GM23338 (cell line): ENCODE data around the gene ITGA7. TPM values are rescaled to one million over a fixed set of nuclear protein-coding genes. Genes with fewer than 3 reads are reported as not detected.

Experiments
- ATAC-seq: fragments of 200-7000 bp; cut with Tn5 transposase; 3 replicates; pipeline ENCODE4 v1.9.1; 2020
- DNase-seq: peaks from one replicate; pipeline ENCODE4 v3.0.0-alpha.2; 2015; ENCODE audit warnings: low spot score
- H2AFZ ChIP-seq: fragments of 200-600 bp; sonication (generic); 2 replicates; pipeline ENCODE4 v1.8.0; 2016; ENCODE audit warnings: antibody characterized with exemption, mild to moderate bottlenecking, moderate library complexity
- H3F3A ChIP-seq: fragments of 200-600 bp; sonication (generic); replicated peaks from 2 replicates; pipeline ENCODE4 v1.8.0; 2017; ENCODE audit warnings: antibody characterized with exemption, mixed run types, low read depth
- H3K27ac ChIP-seq: fragments of 200-600 bp; sonication (generic); 2 replicates; pipeline ENCODE4 v1.6.1; 2016; ENCODE audit warnings: low read depth
- H3K27me3 ChIP-seq: fragments of 200-600 bp; sonication (generic); 2 replicates; pipeline ENCODE4 v1.8.0; 2016; ENCODE audit warnings: mild to moderate bottlenecking, mixed run types, moderate library complexity; ENCODE audit not compliant: insufficient read depth
- H3K36me3 ChIP-seq: fragments of 200-600 bp; sonication (generic); 2 replicates; pipeline ENCODE4 v1.8.0; 2016; ENCODE audit warnings: mild to moderate bottlenecking; ENCODE audit not compliant: insufficient read depth
- H3K4me1 ChIP-seq: fragments of 200-600 bp; sonication (generic); 2 replicates; pipeline ENCODE4 v1.8.0; 2016; ENCODE audit warnings: mild to moderate bottlenecking, moderate library complexity; ENCODE audit not compliant: insufficient read depth
- H3K4me2 ChIP-seq: fragments of 200-600 bp; sonication (generic); 2 replicates; pipeline ENCODE4 v1.7.1; 2017; ENCODE audit warnings: mixed run types
- H3K4me3 ChIP-seq: fragments of 200-600 bp; sonication (generic); 2 replicates; pipeline ENCODE4 v1.6.1; 2016; ENCODE audit warnings: mixed run types
- H3K79me2 ChIP-seq: fragments of 200-600 bp; sonication (generic); replicated peaks from 2 replicates; pipeline ENCODE4 v1.8.0; 2017; ENCODE audit warnings: mild to moderate bottlenecking; ENCODE audit not compliant: insufficient read depth
- H3K9me2 ChIP-seq: fragments of 200-600 bp; sonication (generic); 2 replicates; pipeline ENCODE4 v1.8.0; 2017; ENCODE audit not compliant: insufficient read depth
- H4K20me1 ChIP-seq: fragments of 200-600 bp; sonication (generic); replicated peaks from 2 replicates; pipeline ENCODE4 v1.8.0; 2017; ENCODE audit warnings: mild to moderate bottlenecking; ENCODE audit not compliant: insufficient read depth
- H3K27ac Mint-ChIP-seq: 2 replicates; pipeline ENCODE4 v1.8.0; 2020; ENCODE audit warnings: inconsistent platforms, mild to moderate bottlenecking, moderate library complexity, mixed read lengths
- H3K27me3 Mint-ChIP-seq: 3 replicates; pipeline ENCODE4 v1.8.0; 2022; ENCODE audit warnings: low read depth, mild to moderate bottlenecking, moderate library complexity, mixed read lengths, inconsistent platforms; ENCODE audit not compliant: insufficient read depth, poor library complexity
- H3K36me3 Mint-ChIP-seq: 3 replicates; pipeline ENCODE4 v1.8.0; 2021; ENCODE audit warnings: low read depth, mild to moderate bottlenecking, inconsistent platforms, moderate library complexity, mixed read lengths
- H3K4me1 Mint-ChIP-seq: 3 replicates; pipeline ENCODE4 v1.8.0; 2020; ENCODE audit warnings: mild to moderate bottlenecking, inconsistent platforms, mixed read lengths
- H3K4me3 Mint-ChIP-seq: 3 replicates; pipeline ENCODE4 v1.8.0; 2021; ENCODE audit warnings: moderate library complexity, mild to moderate bottlenecking, inconsistent platforms, mixed read lengths
- H3K9me3 Mint-ChIP-seq: 3 replicates; pipeline ENCODE4 v1.8.0; 2020; ENCODE audit warnings: moderate library complexity, mild to moderate bottlenecking, inconsistent platforms, mixed read lengths
- POLR2AphosphoS5 ChIP-seq: IDR thresholded peaks from 2 replicates; pipeline ENCODE4 v1.6.1; 2016; ENCODE audit warnings: antibody characterized with exemption, low read depth
- ZNF331 ChIP-seq: fragments of 250-450 bp; sonication (Bioruptor Pico); IDR thresholded peaks from 2 replicates; pipeline ENCODE4 v1.5.0; 2020; ENCODE audit warnings: low read depth, mild to moderate bottlenecking, moderate library complexity
- polyA plus RNA-seq: library from polyadenylated mRNA; unstranded; fragments of >200 nt; fragmentation: Nextera tagmentation; extraction: Ambion mirVana; gene quantifications from 2 replicates; pipeline ENCODE4 v1.2.1, GENCODE V29; 2016
- total RNA-seq: library from RNA; depleted of rRNA; stranded (reverse); fragments of >200 nt; shearing (Covaris generic); gene quantifications from 2 replicates; pipeline ENCODE4 v1.2.3, GENCODE V29; 2014
- TF ChIP-seq, protein P1 (sequence below): fragments of 250-450 bp; sonication (Bioruptor Pico); IDR thresholded peaks from 2 replicates; pipeline ENCODE4 v1.5.0; 2020; ENCODE audit warnings: mild to moderate bottlenecking, moderate library complexity
- TF ChIP-seq, protein P2 (sequence below): IDR thresholded peaks from one replicate; pipeline ENCODE4 v1.6.1; 2018; ENCODE audit warnings: antibody characterized with exemption; ENCODE audit not compliant: unreplicated experiment

Gene ITGA7
- total and polyA plus RNA-seq, 2 experiments from 2014 or later = 20.0 to 49.1 TPM

DNA sequence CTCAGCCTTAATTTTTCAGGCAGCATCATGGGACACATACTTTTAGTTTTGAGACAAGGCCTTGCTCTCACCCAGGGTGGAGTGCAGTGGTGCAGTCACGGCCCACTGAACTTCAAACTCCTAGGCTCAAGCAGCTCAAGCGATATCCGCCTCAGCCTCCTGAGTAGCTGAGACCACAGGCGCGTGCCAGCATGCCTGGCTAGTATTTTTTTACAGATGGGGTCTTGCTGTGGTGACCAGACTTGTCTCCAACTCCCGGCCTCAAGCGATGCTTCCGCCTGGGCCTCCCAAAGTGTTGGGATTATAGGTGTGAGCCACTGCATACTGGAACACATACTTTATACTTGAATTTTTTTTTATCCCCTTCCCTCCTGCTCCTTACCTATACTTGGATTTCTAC lies 15.2 kb upstream of the ITGA7 start (continued):
- TF ChIP-seq, protein P1, sequence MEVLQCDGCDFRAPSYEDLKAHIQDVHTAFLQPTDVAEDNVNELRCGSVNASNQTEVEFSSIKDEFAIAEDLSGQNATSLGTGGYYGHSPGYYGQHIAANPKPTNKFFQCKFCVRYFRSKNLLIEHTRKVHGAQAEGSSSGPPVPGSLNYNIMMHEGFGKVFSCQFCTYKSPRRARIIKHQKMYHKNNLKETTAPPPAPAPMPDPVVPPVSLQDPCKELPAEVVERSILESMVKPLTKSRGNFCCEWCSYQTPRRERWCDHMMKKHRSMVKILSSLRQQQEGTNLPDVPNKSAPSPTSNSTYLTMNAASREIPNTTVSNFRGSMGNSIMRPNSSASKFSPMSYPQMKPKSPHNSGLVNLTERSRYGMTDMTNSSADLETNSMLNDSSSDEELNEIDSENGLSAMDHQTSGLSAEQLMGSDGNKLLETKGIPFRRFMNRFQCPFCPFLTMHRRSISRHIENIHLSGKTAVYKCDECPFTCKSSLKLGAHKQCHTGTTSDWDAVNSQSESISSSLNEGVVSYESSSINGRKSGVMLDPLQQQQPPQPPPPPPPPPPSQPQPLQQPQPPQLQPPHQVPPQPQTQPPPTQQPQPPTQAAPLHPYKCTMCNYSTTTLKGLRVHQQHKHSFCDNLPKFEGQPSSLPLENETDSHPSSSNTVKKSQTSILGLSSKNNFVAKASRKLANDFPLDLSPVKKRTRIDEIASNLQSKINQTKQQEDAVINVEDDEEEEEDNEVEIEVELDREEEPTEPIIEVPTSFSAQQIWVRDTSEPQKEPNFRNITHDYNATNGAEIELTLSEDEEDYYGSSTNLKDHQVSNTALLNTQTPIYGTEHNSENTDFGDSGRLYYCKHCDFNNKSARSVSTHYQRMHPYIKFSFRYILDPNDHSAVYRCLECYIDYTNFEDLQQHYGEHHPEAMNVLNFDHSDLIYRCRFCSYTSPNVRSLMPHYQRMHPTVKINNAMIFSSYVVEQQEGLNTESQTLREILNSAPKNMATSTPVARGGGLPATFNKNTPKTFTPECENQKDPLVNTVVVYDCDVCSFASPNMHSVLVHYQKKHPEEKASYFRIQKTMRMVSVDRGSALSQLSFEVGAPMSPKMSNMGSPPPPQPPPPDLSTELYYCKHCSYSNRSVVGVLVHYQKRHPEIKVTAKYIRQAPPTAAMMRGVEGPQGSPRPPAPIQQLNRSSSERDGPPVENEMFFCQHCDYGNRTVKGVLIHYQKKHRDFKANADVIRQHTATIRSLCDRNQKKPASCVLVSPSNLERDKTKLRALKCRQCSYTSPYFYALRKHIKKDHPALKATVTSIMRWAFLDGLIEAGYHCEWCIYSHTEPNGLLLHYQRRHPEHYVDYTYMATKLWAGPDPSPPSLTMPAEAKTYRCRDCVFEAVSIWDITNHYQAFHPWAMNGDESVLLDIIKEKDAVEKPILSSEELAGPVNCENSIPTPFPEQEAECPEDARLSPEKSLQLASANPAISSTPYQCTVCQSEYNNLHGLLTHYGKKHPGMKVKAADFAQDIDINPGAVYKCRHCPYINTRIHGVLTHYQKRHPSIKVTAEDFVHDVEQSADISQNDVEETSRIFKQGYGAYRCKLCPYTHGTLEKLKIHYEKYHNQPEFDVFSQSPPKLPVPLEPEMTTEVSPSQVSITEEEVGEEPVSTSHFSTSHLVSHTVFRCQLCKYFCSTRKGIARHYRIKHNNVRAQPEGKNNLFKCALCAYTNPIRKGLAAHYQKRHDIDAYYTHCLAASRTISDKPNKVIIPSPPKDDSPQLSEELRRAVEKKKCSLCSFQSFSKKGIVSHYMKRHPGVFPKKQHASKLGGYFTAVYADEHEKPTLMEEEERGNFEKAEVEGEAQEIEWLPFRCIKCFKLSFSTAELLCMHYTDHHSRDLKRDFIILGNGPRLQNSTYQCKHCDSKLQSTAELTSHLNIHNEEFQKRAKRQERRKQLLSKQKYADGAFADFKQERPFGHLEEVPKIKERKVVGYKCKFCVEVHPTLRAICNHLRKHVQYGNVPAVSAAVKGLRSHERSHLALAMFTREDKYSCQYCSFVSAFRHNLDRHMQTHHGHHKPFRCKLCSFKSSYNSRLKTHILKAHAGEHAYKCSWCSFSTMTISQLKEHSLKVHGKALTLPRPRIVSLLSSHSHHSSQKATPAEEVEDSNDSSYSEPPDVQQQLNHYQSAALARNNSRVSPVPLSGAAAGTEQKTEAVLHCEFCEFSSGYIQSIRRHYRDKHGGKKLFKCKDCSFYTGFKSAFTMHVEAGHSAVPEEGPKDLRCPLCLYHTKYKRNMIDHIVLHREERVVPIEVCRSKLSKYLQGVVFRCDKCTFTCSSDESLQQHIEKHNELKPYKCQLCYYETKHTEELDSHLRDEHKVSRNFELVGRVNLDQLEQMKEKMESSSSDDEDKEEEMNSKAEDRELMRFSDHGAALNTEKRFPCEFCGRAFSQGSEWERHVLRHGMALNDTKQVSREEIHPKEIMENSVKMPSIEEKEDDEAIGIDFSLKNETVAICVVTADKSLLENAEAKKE (CRISPR knock-in tag) = no peak
- TF ChIP-seq ZNF331 (CRISPR knock-in tag) = no peak

DNA sequence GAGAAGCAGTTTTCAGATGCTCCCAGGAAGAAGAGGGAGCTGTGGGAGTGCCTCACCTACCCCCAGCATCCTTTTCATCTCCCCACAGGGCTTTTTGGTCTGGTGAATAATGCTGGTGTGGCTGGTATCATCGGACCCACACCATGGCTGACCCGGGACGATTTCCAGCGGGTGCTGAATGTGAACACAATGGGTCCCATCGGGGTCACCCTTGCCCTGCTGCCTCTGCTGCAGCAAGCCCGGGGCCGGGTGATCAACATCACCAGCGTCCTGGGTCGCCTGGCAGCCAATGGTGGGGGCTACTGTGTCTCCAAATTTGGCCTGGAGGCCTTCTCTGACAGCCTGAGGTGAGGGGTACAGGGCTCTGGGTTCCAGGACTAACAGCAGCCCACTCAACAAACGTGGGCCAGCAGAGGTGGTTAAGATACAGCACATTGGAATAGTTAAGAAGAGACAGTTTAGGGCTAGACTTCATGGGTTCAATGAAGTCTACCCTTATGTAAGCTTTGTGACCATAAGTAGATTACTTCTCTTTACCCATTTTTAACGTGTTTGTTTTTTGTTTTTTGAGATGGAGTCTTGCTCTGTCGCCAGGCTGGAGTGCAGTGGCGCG lies 14.0 kb upstream of the ITGA7 start:
- H3K79me2 ChIP-seq = peaks cover 9% of the 10 kb centered on the region; the same call in 1 of the 2 replicates
- H3K36me3 Mint-ChIP-seq = peaks cover 33% of the 10 kb centered on the region
- DNase-seq = no peak
- H3K4me3 ChIP-seq = no peak overlapping the region
- TF ChIP-seq, protein P2, sequence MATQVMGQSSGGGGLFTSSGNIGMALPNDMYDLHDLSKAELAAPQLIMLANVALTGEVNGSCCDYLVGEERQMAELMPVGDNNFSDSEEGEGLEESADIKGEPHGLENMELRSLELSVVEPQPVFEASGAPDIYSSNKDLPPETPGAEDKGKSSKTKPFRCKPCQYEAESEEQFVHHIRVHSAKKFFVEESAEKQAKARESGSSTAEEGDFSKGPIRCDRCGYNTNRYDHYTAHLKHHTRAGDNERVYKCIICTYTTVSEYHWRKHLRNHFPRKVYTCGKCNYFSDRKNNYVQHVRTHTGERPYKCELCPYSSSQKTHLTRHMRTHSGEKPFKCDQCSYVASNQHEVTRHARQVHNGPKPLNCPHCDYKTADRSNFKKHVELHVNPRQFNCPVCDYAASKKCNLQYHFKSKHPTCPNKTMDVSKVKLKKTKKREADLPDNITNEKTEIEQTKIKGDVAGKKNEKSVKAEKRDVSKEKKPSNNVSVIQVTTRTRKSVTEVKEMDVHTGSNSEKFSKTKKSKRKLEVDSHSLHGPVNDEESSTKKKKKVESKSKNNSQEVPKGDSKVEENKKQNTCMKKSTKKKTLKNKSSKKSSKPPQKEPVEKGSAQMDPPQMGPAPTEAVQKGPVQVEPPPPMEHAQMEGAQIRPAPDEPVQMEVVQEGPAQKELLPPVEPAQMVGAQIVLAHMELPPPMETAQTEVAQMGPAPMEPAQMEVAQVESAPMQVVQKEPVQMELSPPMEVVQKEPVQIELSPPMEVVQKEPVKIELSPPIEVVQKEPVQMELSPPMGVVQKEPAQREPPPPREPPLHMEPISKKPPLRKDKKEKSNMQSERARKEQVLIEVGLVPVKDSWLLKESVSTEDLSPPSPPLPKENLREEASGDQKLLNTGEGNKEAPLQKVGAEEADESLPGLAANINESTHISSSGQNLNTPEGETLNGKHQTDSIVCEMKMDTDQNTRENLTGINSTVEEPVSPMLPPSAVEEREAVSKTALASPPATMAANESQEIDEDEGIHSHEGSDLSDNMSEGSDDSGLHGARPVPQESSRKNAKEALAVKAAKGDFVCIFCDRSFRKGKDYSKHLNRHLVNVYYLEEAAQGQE = no peak
- peak; percentile 7; the same call in 1 of the 2 replicates for TF ChIP-seq POLR2AphosphoS5
- H3K27me3 ChIP-seq = no peaks in the 10 kb centered on the region
- peaks cover 22% of the 10 kb centered on the region for H3K27me3 Mint-ChIP-seq
- no peaks in the 10 kb centered on the region for H3K9me3 Mint-ChIP-seq
- no peaks in the 10 kb centered on the region for H3K9me2 ChIP-seq
- 0 out of 2 replicates have a peak, but pooled peaks cover 6% of the 10 kb centered on the region for H4K20me1 ChIP-seq
- no peak for ATAC-seq
- H3F3A ChIP-seq = peaks cover 8% of the 10 kb centered on the region; the same call in 1 of the 2 replicates
- H3K4me3 Mint-ChIP-seq = no peak overlapping the region
- H3K27ac Mint-ChIP-seq = no peak overlapping the region
- H3K4me1 ChIP-seq = peaks cover 30% of the 10 kb centered on the region
- peaks cover 8% of the 10 kb centered on the region; the same call in 1 of the 2 replicates for H3K36me3 ChIP-seq
- H2AFZ ChIP-seq = no peak overlapping the region
- no peak overlapping the region for H3K4me2 ChIP-seq
- peaks cover 43% of the 10 kb centered on the region for H3K4me1 Mint-ChIP-seq
- H3K27ac ChIP-seq = no peak overlapping the region
